Chondrocyte (in vitro differentiated cells): ENCODE data around the gene NOTUM. TPM values are rescaled to one million over a fixed set of nuclear protein-coding genes. Genes with fewer than 3 reads are reported as not detected.
A peak's percentile ranks its signal among the peaks of the same experiment; 100 is the strongest.

Experiments used
- DNase-seq: peaks from one replicate; pipeline ENCODE4 v3.0.0; 2021; ENCODE audit warnings: mixed read lengths, low spot score
- H3K27ac Mint-ChIP-seq: one replicate; pipeline ENCODE4 v1.8.0; 2021; ENCODE audit warnings: mild to moderate bottlenecking, moderate library complexity, mixed read lengths; ENCODE audit not compliant: unreplicated experiment
- H3K27me3 Mint-ChIP-seq: 2 replicates; pipeline ENCODE4 v1.8.0; 2021; ENCODE audit warnings: low read depth, mixed read lengths
- H3K36me3 Mint-ChIP-seq: 2 replicates; pipeline ENCODE4 v1.8.0; 2021; ENCODE audit warnings: low read depth, mixed read lengths
- H3K4me1 Mint-ChIP-seq: 2 replicates; pipeline ENCODE4 v1.8.0; 2021; ENCODE audit warnings: low read depth, mild to moderate bottlenecking, mixed read lengths
- H3K4me3 Mint-ChIP-seq: one replicate; pipeline ENCODE4 v1.8.0; 2021; ENCODE audit warnings: mild to moderate bottlenecking, moderate library complexity, mixed read lengths; ENCODE audit not compliant: unreplicated experiment
- H3K9me3 Mint-ChIP-seq: 2 replicates; pipeline ENCODE4 v1.8.0; 2021; ENCODE audit warnings: low read depth, mixed read lengths
- total RNA-seq: library from RNA; stranded (reverse); gene quantifications from 3 replicates; pipeline ENCODE4 v1.2.1, GENCODE V29; 2021
- TF ChIP-seq, protein P1 (sequence below): fragments of 200-600 bp; sonication (generic); IDR thresholded peaks from 2 replicates; pipeline ENCODE4 v1.5.0; 2021; ENCODE audit warnings: antibody characterized with exemption, mild to moderate bottlenecking, moderate library complexity

Gene NOTUM
- total RNA-seq, 1 donor from 2014 or later: not detected

DNA sequence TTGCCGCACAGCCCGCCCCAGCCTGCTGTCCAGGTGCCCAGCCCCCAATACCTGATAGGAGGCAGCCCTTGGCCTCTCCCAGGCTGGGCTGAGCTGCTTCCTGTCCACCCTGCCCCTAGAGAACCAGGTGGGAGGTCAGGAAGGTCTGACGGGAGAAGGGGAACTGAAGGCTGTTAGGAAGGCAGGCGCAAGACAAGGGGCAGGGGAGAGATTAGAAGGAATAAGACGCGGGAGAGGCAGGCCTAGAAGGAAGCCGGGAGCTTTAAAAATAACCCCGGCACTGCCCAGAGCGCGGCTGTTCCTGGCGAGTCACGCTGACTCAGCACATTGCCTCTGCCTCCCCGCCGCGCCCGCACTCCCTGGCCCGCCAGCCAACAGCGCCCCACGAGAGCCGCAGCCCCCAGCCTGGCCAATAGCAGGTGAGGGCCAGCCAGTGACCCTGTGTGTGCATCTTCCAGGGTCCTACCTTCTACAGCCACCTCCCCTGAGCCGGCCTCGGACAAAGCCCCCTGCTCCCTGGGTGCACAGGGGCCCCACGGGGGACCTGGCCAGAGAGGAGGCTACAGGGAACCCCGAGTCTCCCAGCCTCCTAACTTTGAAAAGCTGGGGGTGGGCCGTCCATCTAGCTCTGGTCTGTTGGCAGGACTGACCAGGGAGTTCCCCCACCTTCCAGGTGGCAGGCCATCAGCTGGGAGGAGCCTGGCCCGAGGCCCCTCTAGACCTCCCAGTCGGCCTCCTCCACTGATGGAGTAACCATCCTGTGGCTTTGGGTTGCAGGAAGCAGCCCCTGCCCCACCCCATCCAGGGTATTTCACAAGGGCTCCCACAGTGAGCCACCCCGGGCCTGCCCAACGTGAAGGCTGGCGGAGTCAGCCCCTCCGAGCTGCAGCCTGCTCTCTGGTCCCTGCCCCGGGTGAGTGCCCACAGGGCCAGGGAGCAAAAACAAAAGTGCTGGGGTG is 37.4 kb downstream of the NOTUM start:
- DNase-seq: no peak
- peaks cover 41% of the 10 kb centered on the region for H3K4me1 Mint-ChIP-seq
- H3K36me3 Mint-ChIP-seq: peaks cover 8% of the 10 kb centered on the region
- no peaks in the 10 kb centered on the region for H3K9me3 Mint-ChIP-seq
- H3K4me3 Mint-ChIP-seq: peak overlapping the region; percentile 69
- TF ChIP-seq, protein P1, sequence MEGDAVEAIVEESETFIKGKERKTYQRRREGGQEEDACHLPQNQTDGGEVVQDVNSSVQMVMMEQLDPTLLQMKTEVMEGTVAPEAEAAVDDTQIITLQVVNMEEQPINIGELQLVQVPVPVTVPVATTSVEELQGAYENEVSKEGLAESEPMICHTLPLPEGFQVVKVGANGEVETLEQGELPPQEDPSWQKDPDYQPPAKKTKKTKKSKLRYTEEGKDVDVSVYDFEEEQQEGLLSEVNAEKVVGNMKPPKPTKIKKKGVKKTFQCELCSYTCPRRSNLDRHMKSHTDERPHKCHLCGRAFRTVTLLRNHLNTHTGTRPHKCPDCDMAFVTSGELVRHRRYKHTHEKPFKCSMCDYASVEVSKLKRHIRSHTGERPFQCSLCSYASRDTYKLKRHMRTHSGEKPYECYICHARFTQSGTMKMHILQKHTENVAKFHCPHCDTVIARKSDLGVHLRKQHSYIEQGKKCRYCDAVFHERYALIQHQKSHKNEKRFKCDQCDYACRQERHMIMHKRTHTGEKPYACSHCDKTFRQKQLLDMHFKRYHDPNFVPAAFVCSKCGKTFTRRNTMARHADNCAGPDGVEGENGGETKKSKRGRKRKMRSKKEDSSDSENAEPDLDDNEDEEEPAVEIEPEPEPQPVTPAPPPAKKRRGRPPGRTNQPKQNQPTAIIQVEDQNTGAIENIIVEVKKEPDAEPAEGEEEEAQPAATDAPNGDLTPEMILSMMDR: peak; percentile 19
- H3K27ac Mint-ChIP-seq: peak overlapping the region; percentile 93
- H3K27me3 Mint-ChIP-seq: no peaks in the 10 kb centered on the region

DNA sequence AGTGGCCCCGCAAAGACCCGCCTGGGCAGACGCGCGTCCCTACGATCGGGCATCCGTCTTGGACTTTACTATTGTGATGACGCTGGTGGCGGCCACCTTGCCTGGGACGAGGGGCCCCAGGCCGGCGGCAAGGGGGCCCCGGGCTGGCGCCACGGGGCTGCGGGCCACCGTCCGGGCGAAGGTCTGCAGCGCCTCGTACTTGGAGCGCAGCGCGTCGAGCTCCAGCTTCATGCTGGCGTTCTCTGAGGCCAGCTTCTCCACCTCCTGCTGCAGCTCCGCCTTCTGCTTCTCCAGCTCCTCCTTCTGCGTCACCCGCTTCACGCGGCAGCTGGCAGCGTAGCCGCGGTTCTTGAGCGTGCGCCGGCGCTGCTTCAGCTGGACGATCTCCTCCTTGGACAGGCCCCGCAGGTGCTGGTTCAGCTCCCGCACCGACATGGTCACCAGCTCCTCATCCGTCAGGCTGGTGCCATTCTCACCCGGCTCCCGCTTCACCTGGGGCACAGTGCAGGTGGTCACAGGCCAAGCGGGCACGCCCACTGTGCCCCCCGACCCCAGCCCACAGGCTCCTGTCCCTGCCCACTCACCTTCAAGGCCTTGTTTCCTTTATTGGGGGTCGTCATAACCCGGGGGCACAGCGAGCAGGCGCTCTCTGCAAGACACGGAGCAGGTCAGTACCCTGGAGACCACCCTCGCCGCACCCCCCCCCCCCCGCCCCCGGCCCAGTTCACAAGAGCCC is 38.3 kb downstream of the NOTUM start:
- TF ChIP-seq, protein P1: no peak
- H3K36me3 Mint-ChIP-seq: peaks cover 8% of the 10 kb centered on the region
- H3K27ac Mint-ChIP-seq: peak overlapping the region; percentile 49
- DNase-seq: no peak
- no peak overlapping the region for H3K4me3 Mint-ChIP-seq
- H3K4me1 Mint-ChIP-seq: peaks cover 46% of the 10 kb centered on the region
- H3K27me3 Mint-ChIP-seq: no peaks in the 10 kb centered on the region
- H3K9me3 Mint-ChIP-seq: no peaks in the 10 kb centered on the region

DNA sequence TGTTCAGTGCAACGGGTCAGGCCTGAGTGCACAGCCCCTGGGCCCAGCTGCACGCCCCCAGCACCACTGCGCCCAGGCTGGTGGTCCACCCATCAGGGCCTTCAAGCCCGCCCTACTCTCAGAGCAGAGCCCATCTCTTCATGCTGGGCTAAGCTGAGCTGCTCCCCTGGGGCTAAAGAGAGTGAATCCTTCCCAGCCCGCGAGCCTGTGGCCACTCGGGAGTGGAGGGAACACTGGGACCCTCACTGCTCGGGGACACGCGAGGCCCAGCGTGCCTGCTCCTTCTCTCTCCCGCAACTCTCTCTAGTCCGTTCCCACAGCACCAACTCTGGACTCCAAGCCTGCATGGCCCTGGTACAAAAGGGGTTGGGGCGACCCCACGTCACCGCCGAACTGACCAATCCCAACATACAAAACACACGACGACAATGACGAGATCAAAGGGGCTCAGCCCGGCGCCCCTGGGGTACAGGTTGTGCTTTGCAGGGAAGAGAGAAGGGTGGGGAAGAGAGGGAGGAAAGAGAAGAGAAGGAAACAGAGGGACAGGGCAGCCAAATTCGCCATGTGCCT is 38.9 kb downstream of the NOTUM start:
- Mint-ChIP-seq H3K4me1 (peaks cover 50% of the 10 kb centered on the region), H3K4me3 (no peak overlapping the region), H3K27ac (peak overlapping the region; percentile 49), H3K27me3 (no peaks in the 10 kb centered on the region), H3K9me3 (no peaks in the 10 kb centered on the region), H3K36me3 (peaks cover 8% of the 10 kb centered on the region)
- DNase-seq: no peak
- TF ChIP-seq, protein P1: no peak

DNA sequence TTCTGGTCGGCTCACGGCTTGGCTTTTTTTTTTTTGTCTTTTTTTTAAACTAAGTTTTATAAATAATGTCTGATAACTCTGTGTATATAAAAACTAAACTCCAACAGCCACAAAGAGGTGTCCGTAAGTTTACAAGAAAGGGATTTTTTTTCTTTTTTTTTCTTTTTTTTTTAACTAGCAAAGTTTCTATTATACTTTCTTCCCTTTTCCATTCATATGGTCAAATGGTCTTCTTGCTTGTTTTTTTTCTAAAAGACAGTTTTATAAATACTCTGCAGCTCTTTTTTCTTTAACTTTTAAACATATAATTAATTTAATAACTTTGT is 39.5 kb downstream of the NOTUM start:
- TF ChIP-seq, protein P1: no peak
- peaks cover 56% of the 10 kb centered on the region for H3K4me1 Mint-ChIP-seq
- no peaks in the 10 kb centered on the region for H3K9me3 Mint-ChIP-seq
- H3K27me3 Mint-ChIP-seq: no peaks in the 10 kb centered on the region
- no peak overlapping the region for H3K4me3 Mint-ChIP-seq
- no peak for DNase-seq
- H3K36me3 Mint-ChIP-seq: peaks cover 8% of the 10 kb centered on the region
- no peak overlapping the region for H3K27ac Mint-ChIP-seq
